CD4-positive, alpha-beta T cell (primary cell): ENCODE data around the gene PRKCA. TPM values are rescaled to one million over a fixed set of nuclear protein-coding genes. Genes with fewer than 3 reads are reported as not detected.

ENCODE experiments used
- ATAC-seq: fragments of 200-7000 bp; cut with Tn5 transposase; one replicate; pipeline ENCODE4 v1.10.0; 2022; ENCODE audit warnings: mild to moderate bottlenecking; ENCODE audit not compliant: poor library complexity
- CTCF ChIA-PET: fragments of 350-600 bp; sonication (Branson Sonifier 250); formaldehyde crosslinking; loops from one replicate; lab custom pipeline; 2021; ENCODE audit warnings: antibody characterized with exemption, inconsistent platforms; lab: Charles Lee
- POLR2A ChIA-PET: fragments of 350-600 bp; sonication (Branson Sonifier 250); formaldehyde crosslinking; loops from one replicate; lab custom pipeline; 2021; ENCODE audit warnings: antibody characterized with exemption, inconsistent platforms; lab: Charles Lee
- DNase-seq, 14 experiments: peaks; one replicate each; pipeline ENCODE4 v3.0.0-alpha.2; 2013 to 2020; ENCODE audit warnings: mixed read lengths in 2 of 14
- H3K27ac ChIP-seq, 2 donors: one replicate each; pipeline versions ENCODE4 v1.5.1 to v1.7.0; 2013; ENCODE audit warnings: low read length in 2 of 2, low read depth in 1 of 2, mild to moderate bottlenecking in 1 of 2
- H3K27me3 ChIP-seq, 2 experiments: 1 replicate in 1 of 2; 2 replicates in 1 of 2; pipeline versions ENCODE4 v1.6.1 to v1.7.0; 2013; ENCODE audit warnings: low read length in 2 of 2, control low read depth in 1 of 2, mild to moderate bottlenecking in 1 of 2, moderate library complexity in 1 of 2; ENCODE audit not compliant: insufficient read depth in 2 of 2, control insufficient read depth in 1 of 2
- H3K36me3 ChIP-seq: one replicate; pipeline ENCODE4 v1.6.1; 2013; ENCODE audit warnings: low read length, control low read depth; ENCODE audit not compliant: insufficient read depth
- H3K4me1 ChIP-seq: one replicate; pipeline ENCODE4 v1.6.1; 2013; ENCODE audit warnings: low read length, control low read depth; ENCODE audit not compliant: insufficient read depth
- H3K4me3 ChIP-seq: one replicate; pipeline ENCODE4 v1.5.1; 2013; ENCODE audit warnings: mild to moderate bottlenecking, low read length, moderate library complexity
- H3K9me3 ChIP-seq, 2 experiments: 1 replicate in 1 of 2; 2 replicates in 1 of 2; pipeline versions ENCODE4 v1.6.1 to v1.7.0; 2013; ENCODE audit warnings: low read length in 2 of 2, mild to moderate bottlenecking in 2 of 2, control low read depth in 1 of 2, moderate library complexity in 1 of 2; ENCODE audit not compliant: control insufficient read depth in 1 of 2, insufficient read depth in 1 of 2
- H3K27ac Mint-ChIP-seq: one replicate; pipeline ENCODE4 v1.8.0; 2020; ENCODE audit warnings: mixed read lengths
- H3K27me3 Mint-ChIP-seq: one replicate; pipeline ENCODE4 v1.8.0; 2021; ENCODE audit warnings: mixed read lengths
- H3K36me3 Mint-ChIP-seq: one replicate; pipeline ENCODE4 v1.8.0; 2021; ENCODE audit warnings: low read depth, mixed read lengths
- H3K4me1 Mint-ChIP-seq: one replicate; pipeline ENCODE4 v1.8.0; 2021; ENCODE audit warnings: low read depth, mixed read lengths
- H3K4me3 Mint-ChIP-seq: one replicate; pipeline ENCODE4 v1.8.0; 2020; ENCODE audit warnings: mild to moderate bottlenecking, mixed read lengths
- H3K9me3 Mint-ChIP-seq: one replicate; pipeline ENCODE4 v1.8.0; 2020; ENCODE audit warnings: mixed read lengths
- CTCF ChIP-seq: fragments of 200-600 bp; IDR thresholded peaks from one replicate; pipeline ENCODE4 v1.8.0; 2022; ENCODE audit warnings: antibody characterized with exemption, mild to moderate bottlenecking
- intact Hi-C, 2 experiments: fragments of 100-400 bp; cut with DNase I in 1 of 2; cut with micrococcal nuclease in 1 of 2; formaldehyde crosslinking; loops; one replicate each; pipeline versions ENCODE4 v1.15.1 to v1.9.0; 2023 to 2025; cut with DNase I, micrococcal nuclease
- total RNA-seq, 174 experiments: library from RNA in 2 of 174; stranded (reverse) in 2 of 174; gene quantifications; one replicate each; pipeline ENCODE4 v1.2.3 and lab custom pipeline; 2021 to 2026

PRKCA gene
- total RNA-seq, 2 experiments from 2014 or later: 84.8 to 88.6 TPM

- POLR2A ChIA-PET: no interaction called here
- ATAC-seq (no peak), DNase-seq (no peak)
- Mint-ChIP-seq H3K27me3 (no peaks in the 10 kb centered on the region), H3K4me1 (peaks cover 62% of the 10 kb centered on the region), H3K27ac (no peak overlapping the region), H3K4me3 (no peak overlapping the region), H3K9me3 (no peaks in the 10 kb centered on the region), H3K36me3 (peaks cover 55% of the 10 kb centered on the region)
- TF ChIP-seq CTCF: no peak
- Histone ChIP-seq H3K9me3 (peaks cover 0 to 10% of the 10 kb centered on the region in 2 experiments), H3K4me3 (no peak overlapping the region), H3K27me3 (no peaks in the 10 kb centered on the region), H3K36me3 (peaks cover 9% of the 10 kb centered on the region), H3K27ac (no peak overlapping the region), H3K4me1 (peaks cover 14% of the 10 kb centered on the region)
- CTCF ChIA-PET: no interaction called here
- intact Hi-C loops: no loop called here
Measured at GRCh38 chr17:66580956-66581391, 278.6 kb downstream of the PRKCA start.

GRCh38 chr17:66582373-66583111, 280.1 kb downstream of the PRKCA start:
- CTCF ChIA-PET: no interaction called here

GRCh38 chr17:66583112-66583748, 280.8 kb downstream of the PRKCA start:
- intact Hi-C loops: no loop called here
- Mint-ChIP-seq H3K36me3 (peaks cover 44% of the 10 kb centered on the region), H3K4me3 (no peak overlapping the region), H3K9me3 (no peaks in the 10 kb centered on the region), H3K27me3 (no peaks in the 10 kb centered on the region), H3K27ac (peak overlapping the region; percentile 10), H3K4me1 (peaks cover 72% of the 10 kb centered on the region)
- DNase-seq (no peak), ATAC-seq (no peak)
- peaks cover 6% of the 10 kb centered on the region for H3K36me3 ChIP-seq
- H3K4me3 ChIP-seq: no peak overlapping the region
- H3K27me3 ChIP-seq: no peaks in the 10 kb centered on the region
- CTCF ChIA-PET: interaction anchor here (0.7 kb wide), 1 partner anchor 44 kb away, joined by 3 read pairs; no protein-coding TSS in a partner anchor
- POLR2A ChIA-PET: no interaction called here
- H3K4me1 ChIP-seq: peaks cover 14% of the 10 kb centered on the region
- H3K27ac ChIP-seq: no peak overlapping the region
- no peak for TF ChIP-seq CTCF
- peaks cover 0 to 10% of the 10 kb centered on the region in 2 experiments for H3K9me3 ChIP-seq

More at GRCh38 chr17:66582373-66583111, 280.1 kb downstream of the PRKCA start:
- Mint-ChIP-seq H3K9me3 (no peaks in the 10 kb centered on the region), H3K4me3 (no peak overlapping the region), H3K36me3 (peaks cover 45% of the 10 kb centered on the region), H3K4me1 (peaks cover 68% of the 10 kb centered on the region), H3K27ac (peak overlapping the region; percentile 10), H3K27me3 (no peaks in the 10 kb centered on the region)
- H3K27ac ChIP-seq: no peak overlapping the region
- H3K36me3 ChIP-seq: peaks cover 9% of the 10 kb centered on the region
- H3K4me3 ChIP-seq: no peak overlapping the region
- H3K4me1 ChIP-seq: peaks cover 19% of the 10 kb centered on the region
- no peak for TF ChIP-seq CTCF
- no peaks in the 10 kb centered on the region for H3K27me3 ChIP-seq
- intact Hi-C loops: no loop called here
- DNase-seq: no peak
- no peak for ATAC-seq
- peaks cover 0 to 10% of the 10 kb centered on the region in 2 experiments for H3K9me3 ChIP-seq
- POLR2A ChIA-PET: no interaction called here
